Measurements from ENCODE around the gene TNIP1. TPM values are rescaled to one million over a fixed set of nuclear protein-coding genes. Genes with fewer than 3 reads are reported as not detected.

TNIP1 gene
- polyA plus RNA-seq, 3 donors: 69.0 to 77.2 (median 76.5) TPM

- no peak for DNase-seq
These were observed 76.3 kb downstream of the TNIP1 start for GRCh38 chr5:151004499-151004898.

GRCh38 chr5:151003503-151003860 lies 77.4 kb downstream of the TNIP1 start:
- DNase-seq: no peak

- DNase-seq: no peak
These were observed 77.9 kb downstream of the TNIP1 start for GRCh38 chr5:151002681-151003502.

GRCh38 chr5:151002250-151002649 lies 78.6 kb downstream of the TNIP1 start:
- peak; percentile 46 for DNase-seq

- no peak for DNase-seq
These were observed 79.4 kb downstream of the TNIP1 start for GRCh38 chr5:151001436-151001835.

- no peak for DNase-seq
These were observed 81.0 kb downstream of the TNIP1 start for GRCh38 chr5:150999704-151000442.

- DNase-seq: no peak
These were observed 86.9 kb downstream of the TNIP1 start for GRCh38 chr5:150993826-150994412.

GRCh38 chr5:150993422-150993821 lies 87.4 kb downstream of the TNIP1 start:
- DNase-seq: no peak

GRCh38 chr5:150992705-150993104 lies 88.1 kb downstream of the TNIP1 start:
- no peak for DNase-seq

GRCh38 chr5:150989695-150990094 lies 91.1 kb downstream of the TNIP1 start:
- DNase-seq: no peak

GRCh38 chr5:150987746-150988145 lies 93.1 kb downstream of the TNIP1 start:
- DNase-seq: no peak

Other genes with a start within 250 kb of the TNIP1 start
- gene IRGM, start 234.5 kb downstream of the TNIP1 start, polyA plus RNA-seq (ENCODE audit: insufficient read length in 3 of 3): 1 to 10 TPM in 1 of 3 donors, under 1 TPM in 2; 0.39 to 1.1 (median 0.43) TPM
- gene ZNF300, start 176.1 kb downstream of the TNIP1 start, polyA plus RNA-seq (ENCODE audit: insufficient read length in 3 of 3): 10 to 100 TPM; 35.5 to 37.5 (median 37.0) TPM
- gene GPX3, start 60.4 kb downstream of the TNIP1 start, polyA plus RNA-seq (ENCODE audit: insufficient read length in 3 of 3): 1,000 to 10,000 TPM; 1,360 to 1,471 (median 1,367) TPM
- 100 to 1,000 TPM; 120 to 152 (median 140) TPM for gene ANXA6, start 76.7 kb upstream of the TNIP1 start, polyA plus RNA-seq (ENCODE audit: insufficient read length in 3 of 3)
- gene CCDC69, start 143.1 kb upstream of the TNIP1 start, polyA plus RNA-seq (ENCODE audit: insufficient read length in 3 of 3): 1 to 10 TPM; 5.1 to 5.5 (median 5.2) TPM
- gene GM2A, start 172.2 kb upstream of the TNIP1 start, polyA plus RNA-seq (ENCODE audit: insufficient read length in 3 of 3): 10 to 100 TPM; 27.2 to 29.3 (median 27.4) TPM
- not detected for gene SLC36A3, start 222.7 kb upstream of the TNIP1 start, polyA plus RNA-seq (ENCODE audit: insufficient read length in 3 of 3)

All from renal pelvis (tissue), 4 donors.